Measurements from ENCODE around the gene RAVER2. TPM values are rescaled to one million over a fixed set of nuclear protein-coding genes. Genes with fewer than 3 reads are reported as not detected.

Gene RAVER2
- total and polyA plus RNA-seq, 10 of the 15 experiments (the other 5 are each of a cell fraction or from before 2014, with no cell fraction given), result 0.09 to 0.59 (median 0.41) TPM; not detected in 2

DNA sequence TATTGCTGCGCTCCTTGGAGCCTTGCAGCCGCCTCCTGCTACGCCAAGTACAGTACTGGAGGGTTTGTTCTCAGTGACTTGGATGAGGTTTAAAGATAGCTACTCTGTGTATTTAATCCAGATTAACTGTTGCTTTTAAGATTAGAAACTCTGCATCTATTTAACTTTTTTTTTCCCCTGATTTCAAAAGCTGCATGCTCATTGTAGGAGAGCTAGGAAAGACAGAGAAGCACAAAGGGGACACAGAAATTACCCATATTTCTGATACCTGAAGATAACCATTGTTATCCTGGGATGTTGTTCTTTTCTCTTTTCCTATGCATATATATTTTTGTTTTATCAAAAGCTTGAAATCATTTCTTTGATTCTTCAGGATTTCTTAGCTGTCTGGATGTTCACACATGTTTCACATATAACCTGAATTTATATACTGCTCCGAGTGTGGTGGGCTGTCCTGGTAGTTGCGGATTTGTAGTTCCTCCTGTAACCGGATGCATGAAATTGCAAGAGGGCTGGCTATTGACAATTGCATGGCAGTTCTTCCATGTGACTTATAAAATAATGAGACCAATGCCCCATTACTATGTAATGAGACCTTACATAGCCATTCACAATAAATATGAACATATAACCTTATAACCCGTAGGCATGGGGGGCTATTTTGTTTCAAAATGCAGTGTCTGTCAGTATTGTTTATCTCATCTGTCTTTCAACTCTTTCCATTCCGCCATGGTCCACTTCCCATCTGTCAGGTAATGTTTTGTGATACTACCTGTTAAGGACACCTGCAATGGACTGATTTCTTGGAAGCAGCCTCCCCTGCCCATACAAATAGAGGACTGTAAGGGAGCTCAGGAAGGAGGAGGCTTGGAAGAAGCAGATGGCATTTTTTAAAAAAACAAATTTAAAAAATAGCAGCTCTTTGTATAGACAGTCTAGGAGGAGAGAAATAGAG lies 1.4 kb downstream of the RAVER2 start:
- BruUV-seq (replicated peaks), result no TSS peak
- H3K4me1 ChIP-seq (ENCODE audit: control insufficient read depth, insufficient read depth, low read length), result no peaks in the 10 kb centered on the region
- no peaks in the 10 kb centered on the region for H4K20me1 ChIP-seq (ENCODE audit: control insufficient read depth, insufficient read depth)
- no peak overlapping the region for H2AFZ ChIP-seq (ENCODE audit: control insufficient read depth, low read depth, low read length)
- intact Hi-C loops (cut with micrococcal nuclease; ENCODE audit: unreplicated experiment), result no loop called here
- H3K27ac ChIP-seq (ENCODE audit: control insufficient read depth, insufficient read depth), result no peak overlapping the region
- H3K9ac ChIP-seq (ENCODE audit: control insufficient read depth, insufficient read depth, low read length), result no peak overlapping the region
- 32% methylated on average over 8 of the region's 8 CpGs for WGBS (ENCODE audit: insufficient coverage, insufficient replicate concordance, low lambda C conversion rate, missing lambda C conversion rate)
- TF ChIP-seq MAX (IDR thresholded peaks at IDR 0.05; ENCODE audit: low read depth, low read length) (no peak), BCL11A (IDR thresholded peaks at IDR 0.05; ENCODE audit: low read depth, low read length) (no peak), SREBF1 (IDR thresholded peaks at IDR 0.05; ENCODE audit: low read length) (no peak), RAD21 (IDR thresholded peaks at IDR 0.05; ENCODE audit: insufficient read depth, low read depth, low read length) (no peak), SUPT20H (IDR thresholded peaks at IDR 0.05; ENCODE audit: borderline replicate concordance, control insufficient read depth, low read depth, low read length) (no peak), PML (IDR thresholded peaks at IDR 0.05; ENCODE audit: low read length) (no peak), RFX5 (IDR thresholded peaks at IDR 0.05; ENCODE audit: low read depth, low read length) (no peak), STAT1 (conservative IDR thresholded peaks at IDR 0.05) (no peak), HDGF (IDR thresholded peaks at IDR 0.05) (no peak), ZBTB40 (IDR thresholded peaks at IDR 0.05; ENCODE audit: borderline replicate concordance) (no peak), LARP7 (IDR thresholded peaks at IDR 0.05) (no peak), CBFB (IDR thresholded peaks at IDR 0.05; ENCODE audit: low read depth) (no peak), MTA3 (IDR thresholded peaks at IDR 0.05; ENCODE audit: borderline replicate concordance, low read length) (no peak), CEBPB (IDR thresholded peaks at IDR 0.05; ENCODE audit: borderline replicate concordance in 1 of 2, low read depth in 2 of 2, low read length in 2 of 2) (no peak), ZNF622 (IDR thresholded peaks at IDR 0.05) (no peak), EZH2 (IDR thresholded peaks at IDR 0.05; ENCODE audit: borderline replicate concordance, control insufficient read depth, low read depth, low read length) (no peak), ZNF384 (IDR thresholded peaks at IDR 0.05; ENCODE audit: borderline replicate concordance, low read depth, low read length) (no peak)
- TF ChIP-seq, protein P1, sequence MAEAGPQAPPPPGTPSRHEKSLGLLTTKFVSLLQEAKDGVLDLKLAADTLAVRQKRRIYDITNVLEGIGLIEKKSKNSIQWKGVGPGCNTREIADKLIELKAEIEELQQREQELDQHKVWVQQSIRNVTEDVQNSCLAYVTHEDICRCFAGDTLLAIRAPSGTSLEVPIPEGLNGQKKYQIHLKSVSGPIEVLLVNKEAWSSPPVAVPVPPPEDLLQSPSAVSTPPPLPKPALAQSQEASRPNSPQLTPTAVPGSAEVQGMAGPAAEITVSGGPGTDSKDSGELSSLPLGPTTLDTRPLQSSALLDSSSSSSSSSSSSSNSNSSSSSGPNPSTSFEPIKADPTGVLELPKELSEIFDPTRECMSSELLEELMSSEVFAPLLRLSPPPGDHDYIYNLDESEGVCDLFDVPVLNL (IDR thresholded peaks at IDR 0.05; ENCODE audit: low read depth, low read length), result no peak
- no peaks in the 10 kb centered on the region for H3K36me3 ChIP-seq (ENCODE audit: control insufficient read depth in 2 of 2, insufficient read depth in 2 of 2, low read length in 1 of 2)
- FAIRE-seq (no peak), DNase-seq (ENCODE audit: low read depth, low spot score) (no peak), ATAC-seq (no peak)
- H3K79me2 ChIP-seq (ENCODE audit: control insufficient read depth, insufficient read depth, low read length), result no peaks in the 10 kb centered on the region
- no peaks in the 10 kb centered on the region for H3K9me3 ChIP-seq (replicated peaks; ENCODE audit: control insufficient read depth, insufficient read depth, low read length)
- H3K4me2 ChIP-seq (ENCODE audit: control insufficient read depth, insufficient read depth), result no peak overlapping the region
- CTCF ChIA-PET, result interaction anchor here (0.8 kb wide), 1 partner anchor 29 kb away, joined by 3 read pairs; no protein-coding TSS in a partner anchor
- in situ Hi-C loops (cut with MboI), result no loop called here
- H3K4me3 ChIP-seq, result no peak overlapping the region
- POLR2A ChIA-PET, result no interaction called here
- RAD21 ChIA-PET (ENCODE audit: unreplicated experiment), result no interaction called here
- SMC1A ChIA-PET (ENCODE audit: uncharacterized antibody, unreplicated experiment), result interaction anchor here (0.6 kb wide), 1 partner anchor 285 kb away, joined by 4 read pairs; no protein-coding TSS in a partner anchor
- H3K27me3 ChIP-seq (replicated peaks in 1 of 2; ENCODE audit: control insufficient read depth in 2 of 2, insufficient read depth in 2 of 2, low read length in 1 of 2), result peaks cover 2 to 11% of the 10 kb centered on the region in 2 experiments; a peak in 3 of 4 replicates

Data from GM12878 (cell line).